ENCODE results near the gene NUBPL.

Gene NUBPL

GRCh38 chr14:31877255-31877798 lies 316.1 kb downstream of the NUBPL start:
- Histone ChIP-seq H3F3A (ENCODE audit: control insufficient read depth, insufficient read depth) (no peaks in the 10 kb centered on the region), H4K20me1 (ENCODE audit: control insufficient read depth, insufficient read depth, low read depth, low read length) (no peaks in the 10 kb centered on the region), H3K4me2 (ENCODE audit: low read length) (no peak overlapping the region), H3K79me2 (ENCODE audit: control insufficient read depth, low read length) (no peaks in the 10 kb centered on the region), H3K4me1 (ENCODE audit: control insufficient read depth, low read length) (no peaks in the 10 kb centered on the region), H3K9me2 (replicated peaks; ENCODE audit: control insufficient read depth, low read length) (no peaks in the 10 kb centered on the region), H3K36me3 (ENCODE audit: control insufficient read depth, low read length) (no peaks in the 10 kb centered on the region), H3K4me3 (ENCODE audit: low read length) (no peak overlapping the region), H3K9me3 (ENCODE audit: control insufficient read depth, insufficient read depth, low read length) (no peaks in the 10 kb centered on the region), H3K27me3 (ENCODE audit: control insufficient read depth, low read length) (peaks cover 2% of the 10 kb centered on the region; the same call in 1 of the 2 replicates), H3K27ac (ENCODE audit: low read depth, low read length) (no peak overlapping the region)
- TF ChIP-seq EZH2phosphoT487 (IDR thresholded peaks at IDR 0.05; ENCODE audit: borderline replicate concordance, low read length) = no peak
- no peak for TF ChIP-seq CTCF (IDR thresholded peaks at IDR 0.05; ENCODE audit: low read depth, low read length, poor library complexity, severe bottlenecking)

GRCh38 chr14:31879661-31880348 lies 318.6 kb downstream of the NUBPL start:
- no peaks in the 10 kb centered on the region for H3K36me3 ChIP-seq (ENCODE audit: control insufficient read depth, low read length)
- H3K4me2 ChIP-seq (ENCODE audit: low read length) = no peak overlapping the region
- no peaks in the 10 kb centered on the region for H3K79me2 ChIP-seq (ENCODE audit: control insufficient read depth, low read length)
- no peak overlapping the region for H3K27ac ChIP-seq (ENCODE audit: low read depth, low read length)
- no peaks in the 10 kb centered on the region for H3F3A ChIP-seq (ENCODE audit: control insufficient read depth, insufficient read depth)
- no peaks in the 10 kb centered on the region for H3K4me1 ChIP-seq (ENCODE audit: control insufficient read depth, low read length)
- no peaks in the 10 kb centered on the region for H4K20me1 ChIP-seq (ENCODE audit: control insufficient read depth, insufficient read depth, low read depth, low read length)
- H3K4me3 ChIP-seq (ENCODE audit: low read length) = no peak overlapping the region
- H3K27me3 ChIP-seq (ENCODE audit: control insufficient read depth, low read length) = no peaks in the 10 kb centered on the region
- H3K9me3 ChIP-seq (ENCODE audit: control insufficient read depth, insufficient read depth, low read length) = no peaks in the 10 kb centered on the region
- TF ChIP-seq EZH2phosphoT487 (IDR thresholded peaks at IDR 0.05; ENCODE audit: borderline replicate concordance, low read length) = no peak
- no peak for TF ChIP-seq CTCF (IDR thresholded peaks at IDR 0.05; ENCODE audit: low read depth, low read length, poor library complexity, severe bottlenecking)
- no peaks in the 10 kb centered on the region for H3K9me2 ChIP-seq (replicated peaks; ENCODE audit: control insufficient read depth, low read length)

- Histone ChIP-seq H3K36me3 (ENCODE audit: control insufficient read depth, low read length) (no peaks in the 10 kb centered on the region), H3K9me3 (ENCODE audit: control insufficient read depth, insufficient read depth, low read length) (no peaks in the 10 kb centered on the region), H3K4me1 (ENCODE audit: control insufficient read depth, low read length) (no peaks in the 10 kb centered on the region), H3K79me2 (ENCODE audit: control insufficient read depth, low read length) (no peaks in the 10 kb centered on the region), H3K27me3 (ENCODE audit: control insufficient read depth, low read length) (no peaks in the 10 kb centered on the region), H3K9me2 (replicated peaks; ENCODE audit: control insufficient read depth, low read length) (no peaks in the 10 kb centered on the region), H4K20me1 (ENCODE audit: control insufficient read depth, insufficient read depth, low read depth, low read length) (no peaks in the 10 kb centered on the region), H3F3A (ENCODE audit: control insufficient read depth, insufficient read depth) (no peaks in the 10 kb centered on the region), H3K4me2 (ENCODE audit: low read length) (no peak overlapping the region), H3K27ac (ENCODE audit: low read depth, low read length) (no peak overlapping the region), H3K4me3 (ENCODE audit: low read length) (no peak overlapping the region)
- TF ChIP-seq EZH2phosphoT487 (IDR thresholded peaks at IDR 0.05; ENCODE audit: borderline replicate concordance, low read length) = no peak
- no peak for TF ChIP-seq CTCF (IDR thresholded peaks at IDR 0.05; ENCODE audit: low read depth, low read length, poor library complexity, severe bottlenecking)
Measured at GRCh38 chr14:31880935-31881334, 319.7 kb downstream of the NUBPL start.

Measured in DOHH2 (cell line).